Spleen (tissue), 11 donors: ENCODE data around the gene KLK7. TPM values are rescaled to one million over a fixed set of nuclear protein-coding genes. Genes with fewer than 3 reads are reported as not detected.

ENCODE experiments used
- DNase-seq: peaks from one replicate; pipeline ENCODE4 v3.0.0-alpha.2; 2020
- H3K27ac ChIP-seq, 8 donors: fragments of 200-600 bp; sonication (generic) in 7 of 8; 1 replicate in 4 of 8; 2 replicates in 4 of 8; pipeline versions ENCODE4 v1.5.0 to v1.8.0; 2016 to 2021; ENCODE audit warnings: inconsistent platforms in 4 of 8, mild to moderate bottlenecking in 4 of 8, moderate library complexity in 1 of 8
- H3K27me3 ChIP-seq, 7 donors: fragments of 200-600 bp; sonication (generic) in 6 of 7; replicated peaks in 1 of 7; 1 replicate in 4 of 7; 2 replicates in 3 of 7; pipeline versions ENCODE4 v1.5.0 to v1.8.0; 2016 to 2021; ENCODE audit warnings: inconsistent platforms in 3 of 7, mild to moderate bottlenecking in 1 of 7
- H3K36me3 ChIP-seq, 6 donors: fragments of 200-600 bp; sonication (generic) in 5 of 6; 1 replicate in 4 of 6; 2 replicates in 2 of 6; pipeline versions ENCODE4 v1.5.0 to v1.8.0; 2016 to 2021; ENCODE audit warnings: inconsistent platforms in 2 of 6
- H3K4me1 ChIP-seq, 6 donors: fragments of 200-600 bp; sonication (generic) in 5 of 6; 1 replicate in 3 of 6; 2 replicates in 3 of 6; pipeline versions ENCODE4 v1.5.0 to v1.8.0; 2016 to 2021; ENCODE audit warnings: inconsistent platforms in 3 of 6
- H3K4me3 ChIP-seq, 8 donors: fragments of 200-600 bp; sonication (generic) in 7 of 8; 1 replicate in 4 of 8; 2 replicates in 4 of 8; pipeline versions ENCODE4 v1.5.0 to v1.8.0; 2016 to 2021; ENCODE audit warnings: inconsistent platforms in 4 of 8, mild to moderate bottlenecking in 4 of 8, moderate library complexity in 2 of 8
- H3K9me3 ChIP-seq, 8 donors: fragments of 200-600 bp; sonication (generic) in 7 of 8; 1 replicate in 4 of 8; 2 replicates in 4 of 8; pipeline versions ENCODE4 v1.5.0 to v1.8.0; 2016 to 2021; ENCODE audit warnings: inconsistent platforms in 4 of 8
- CTCF ChIP-seq, 11 experiments: fragments of 200-600 bp in 7 of 11; fragments of 450-650 bp in 4 of 11; sonication (generic) in 4 of 11; IDR thresholded peaks in 8 of 11; conservative IDR thresholded peaks in 3 of 11; 1 replicate in 7 of 11; 2 replicates in 4 of 11; pipeline versions ENCODE4 v1.4.0 to v1.8.0; 2016 to 2021; ENCODE audit warnings: antibody characterized with exemption in 11 of 11, inconsistent platforms in 4 of 11, mild to moderate bottlenecking in 1 of 11
- POLR2A ChIP-seq, 3 donors: fragments of 450-650 bp; IDR thresholded peaks; one replicate each; pipeline ENCODE4 v1.5.1; 2017; ENCODE audit warnings: antibody characterized with exemption in 3 of 3, mild to moderate bottlenecking in 1 of 3
- POLR2AphosphoS5 ChIP-seq, 3 donors: sonication (generic); formaldehyde crosslinking; IDR thresholded peaks; one replicate each; pipeline ENCODE4 v1.5.1; 2017; ENCODE audit warnings: antibody characterized with exemption in 3 of 3
- WGBS, 5 donors: extraction: QIAGEN DNeasy Blood & Tissue Kit in 3 of 5; methylation state at CpG; one replicate each; pipeline versions ENCODE4 v1.1.5 to v1.1.7; 2013 to 2018; 5-methylcytosine and 5-hydroxymethylcytosine counted together
- intact Hi-C: fragments of 100-400 bp; cut with DNase I; formaldehyde crosslinking; loops from one replicate; pipeline ENCODE4 v1.15.0; 2023; ENCODE audit warnings: low total_unique reads
- polyA plus RNA-seq, 3 donors: library from polyadenylated mRNA; stranded (reverse); fragments of 200-250 nt; gene quantifications; one replicate each; pipeline ENCODE4 v1.2.1, GENCODE V29; 2013
- total RNA-seq, 7 donors: library from RNA; depleted of rRNA in 3 of 7; stranded (reverse); fragments of >200 nt in 3 of 7; fragmentation: NEBNext Ultra II Directional in 4 of 7; extraction: Animal tissue kit (Norgen Biotek cat#: 25700) in 4 of 7; gene quantifications; one replicate each; pipeline versions ENCODE4 v1.1.0 to v1.2.1, GENCODE V29; 2016 to 2021
- donor health status: healthy with polysubstance abuse.
- donor health status: DM: no; HTN: no; CAD: no; lungs with moderate emphysema.
- donor health status: DM: no; HTN: no; CAD: no.
- donor health status: Bipolar disorder and iron deficiency.
- donor health status: healthy.
- donor health status: DM: no; HTN: no; CAD: no.
- donor health status: DM: yes; HTN: yes; CAD: no.

Gene KLK7
- total and polyA plus RNA-seq, 10 donors: 0.03 to 1.6 (median 0.23) TPM; not detected in 5

- no peaks in the 10 kb centered on the region for H3K36me3 ChIP-seq
- WGBS, 5 donors: 62 to 74% (median 64%) methylated on average over 7 to 9 of the region's 9 CpGs
Measured at GRCh38 chr19:50959731-50960500, 23.8 kb downstream of the KLK7 start.

GRCh38 chr19:50957587-50957986 lies 26.1 kb downstream of the KLK7 start:
- H3K27ac ChIP-seq: no peak overlapping the region
- 63 to 71% (median 66%) methylated on average over 8 of the region's 8 CpGs for WGBS, 5 donors
- no peaks in the 10 kb centered on the region for H3K4me1 ChIP-seq
- no peak overlapping the region for H3K4me3 ChIP-seq
- peaks cover 0 to 57% (median 0%) of the 10 kb centered on the region in 7 donors for H3K27me3 ChIP-seq
- peaks cover 0 to 9% (median 1%) of the 10 kb centered on the region in 8 donors for H3K9me3 ChIP-seq
- no peak for DNase-seq
- TF ChIP-seq POLR2AphosphoS5 (IDR thresholded peaks at IDR 0.05) (no peak), POLR2A (IDR thresholded peaks at IDR 0.05) (no peak), CTCF (IDR thresholded peaks at IDR 0.05 in 8 of 11, conservative IDR thresholded peaks at IDR 0.05 in 3 of 11) (no peak)
- no peaks in the 10 kb centered on the region for H3K36me3 ChIP-seq
- intact Hi-C loops: no loop called here

More at GRCh38 chr19:50959731-50960500, 23.8 kb downstream of the KLK7 start:
- intact Hi-C loops: no loop called here
- DNase-seq: no peak
- Histone ChIP-seq H3K27ac (no peak overlapping the region), H3K9me3 (peaks cover 0 to 12% (median 1%) of the 10 kb centered on the region in 8 donors), H3K27me3 (peaks cover 0 to 58% (median 0%) of the 10 kb centered on the region in 7 donors), H3K4me3 (no peak overlapping the region), H3K4me1 (no peaks in the 10 kb centered on the region)
- TF ChIP-seq POLR2A (IDR thresholded peaks at IDR 0.05) (no peak), POLR2AphosphoS5 (IDR thresholded peaks at IDR 0.05) (no peak), CTCF (IDR thresholded peaks at IDR 0.05 in 8 of 11, conservative IDR thresholded peaks at IDR 0.05 in 3 of 11) (no peak)

GRCh38 chr19:50952910-50953309 lies 30.8 kb downstream of the KLK7 start, which contains the start of gene KLK5:
Gene KLK5 (minus strand): TSS chr19:50953038. CDS start chr19:50952657, 381 bp downstream.
- 3 to 24% (median 12%) methylated on average over 4 to 7 of the region's 7 CpGs for WGBS, 5 donors
- no peak for DNase-seq
- Histone ChIP-seq H3K4me3 (no peak within 1 kb of the TSS), H3K4me1 (no peaks in the 10 kb centered on the region), H3K36me3 (no peaks in the 10 kb centered on the region), H3K27me3 (peaks cover 0 to 71% (median 0%) of the 10 kb centered on the region in 7 donors), H3K27ac (no peak within 1 kb of the TSS), H3K9me3 (no peaks in the 10 kb centered on the region)
- intact Hi-C loops: no loop called here
- TF ChIP-seq POLR2A (IDR thresholded peaks at IDR 0.05) (no peak), CTCF (IDR thresholded peaks at IDR 0.05 in 8 of 11, conservative IDR thresholded peaks at IDR 0.05 in 3 of 11) (no peak)

- no peaks in the 10 kb centered on the region for H3K36me3 ChIP-seq
- intact Hi-C loops: no loop called here
- no peak overlapping the region for H3K27ac ChIP-seq
- H3K4me1 ChIP-seq: no peaks in the 10 kb centered on the region
- no peak overlapping the region for H3K4me3 ChIP-seq
- TF ChIP-seq CTCF (IDR thresholded peaks at IDR 0.05 in 8 of 11, conservative IDR thresholded peaks at IDR 0.05 in 3 of 11) (no peak), POLR2AphosphoS5 (IDR thresholded peaks at IDR 0.05) (no peak), POLR2A (IDR thresholded peaks at IDR 0.05) (no peak)
- no peaks in the 10 kb centered on the region for H3K9me3 ChIP-seq
- no peak for DNase-seq
- peaks cover 0 to 53% (median 0%) of the 10 kb centered on the region in 7 donors for H3K27me3 ChIP-seq
- WGBS, 5 donors: 44 to 73% (median 59%) methylated on average over 17 to 19 of the region's 19 CpGs
Measured at GRCh38 chr19:50949861-50950260, 33.9 kb downstream of the KLK7 start.
